Prostate gland (tissue), 2 donors: ENCODE measurements around the gene MCFD2. TPM values are rescaled to one million over a fixed set of nuclear protein-coding genes. Genes with fewer than 3 reads are reported as not detected.
"Not testable (repeated sequence)": the region's sequence is repeated elsewhere in the genome, so short reads cannot be mapped to it uniquely, and the experiment has no call there.

Experiments used
- DNase-seq: peaks from one replicate; pipeline ENCODE4 v3.0.0-alpha.2; 2019; ENCODE audit warnings: low spot score
- H3K27ac ChIP-seq, 2 donors: fragments of 200-600 bp; sonication (generic); 2 replicates each; pipeline ENCODE4 v1.5.1; 2017 to 2019
- H3K27me3 ChIP-seq: fragments of 200-600 bp; sonication (generic); replicated peaks from 2 replicates; pipeline ENCODE4 v1.5.1; 2019; ENCODE audit not compliant: insufficient read depth
- H3K36me3 ChIP-seq, 2 donors: fragments of 200-600 bp; sonication (generic); 1 replicate in 1 of 2; 2 replicates in 1 of 2; pipeline versions ENCODE4 v1.5.1 to v1.8.1; 2017 to 2019
- H3K4me1 ChIP-seq: fragments of 200-600 bp; sonication (generic); replicated peaks from 2 replicates; pipeline ENCODE4 v1.5.1; 2019
- H3K4me3 ChIP-seq, 2 donors: fragments of 200-600 bp; sonication (generic); 2 replicates each; pipeline ENCODE4 v1.5.1; 2017 to 2019
- H3K9me3 ChIP-seq: fragments of 200-600 bp; sonication (generic); 2 replicates; pipeline ENCODE4 v1.5.1; 2017
- CTCF ChIP-seq, 4 experiments: fragments of 200-600 bp in 2 of 4; fragments of 450-650 bp in 2 of 4; sonication (generic) in 2 of 4; IDR thresholded peaks; 1 replicate in 3 of 4; 2 replicates in 1 of 4; pipeline ENCODE4 v1.5.1; 2016 to 2019; ENCODE audit warnings: antibody characterized with exemption in 4 of 4, mild to moderate bottlenecking in 2 of 4, moderate library complexity in 2 of 4
- POLR2A ChIP-seq: fragments of 450-650 bp; IDR thresholded peaks from one replicate; pipeline ENCODE4 v1.6.1; 2016; ENCODE audit warnings: antibody characterized with exemption, mild to moderate bottlenecking
- POLR2AphosphoS5 ChIP-seq: sonication (generic); formaldehyde crosslinking; IDR thresholded peaks from one replicate; pipeline ENCODE4 v1.6.1; 2017; ENCODE audit warnings: antibody characterized with exemption
- WGBS: methylation state at CpG from one replicate; pipeline ENCODE4 v1.1.5; 2018; 5-methylcytosine and 5-hydroxymethylcytosine counted together
- intact Hi-C: fragments of 100-400 bp; cut with DNase I; formaldehyde crosslinking; loops from one replicate; pipeline ENCODE4 v1.14.2; 2022
- total RNA-seq, 2 donors: library from RNA; depleted of rRNA; stranded (reverse); fragments of >200 nt; gene quantifications; one replicate each; pipeline ENCODE4 v1.1.0, GENCODE V29; 2016

The MCFD2 gene
- total RNA-seq, 2 donors from 2014 or later = 77.9 to 88.4 TPM

- no peaks in the 10 kb centered on the region for H3K36me3 ChIP-seq
- DNase-seq = no peak
- intact Hi-C loops = no loop called here
- no peaks in the 10 kb centered on the region for H3K4me1 ChIP-seq
- 98% methylated on average over 5 of the region's 5 CpGs for WGBS
- TF ChIP-seq CTCF (IDR thresholded peaks at IDR 0.05) = no peak
- no peak for TF ChIP-seq POLR2A
- TF ChIP-seq POLR2AphosphoS5 = no peak
- no peak overlapping the region for H3K27ac ChIP-seq
- no peak overlapping the region for H3K4me3 ChIP-seq
- no peaks in the 10 kb centered on the region for H3K27me3 ChIP-seq
- H3K9me3 ChIP-seq = no peaks in the 10 kb centered on the region
Observed at GRCh38 chr2:46878240-46878877, 37.2 kb downstream of the MCFD2 start.

- Histone ChIP-seq H3K4me1 (no peaks in the 10 kb centered on the region), H3K36me3 (no peaks in the 10 kb centered on the region), H3K4me3 (no peak overlapping the region), H3K27ac (no peak overlapping the region), H3K27me3 (no peaks in the 10 kb centered on the region), H3K9me3 (no peaks in the 10 kb centered on the region)
- 95% methylated on average over 5 of the region's 5 CpGs for WGBS
- no peak for DNase-seq
- TF ChIP-seq POLR2A (no peak), CTCF (IDR thresholded peaks at IDR 0.05) (no peak), POLR2AphosphoS5 (no peak)
- intact Hi-C loops = loop anchor here (2.0 kb wide), 1 partner anchor 65 kb away; no protein-coding TSS in a partner anchor
Observed at GRCh38 chr2:46877619-46878113, 37.9 kb downstream of the MCFD2 start.

GRCh38 chr2:46876741-46877384 is 38.7 kb downstream of the MCFD2 start:
- TF ChIP-seq POLR2AphosphoS5 (peak; percentile 40), POLR2A (no peak), CTCF (IDR thresholded peaks at IDR 0.05) (peak; percentile 28 to 78 (median 64))
- no peaks in the 10 kb centered on the region for H3K9me3 ChIP-seq
- H3K36me3 ChIP-seq = no peaks in the 10 kb centered on the region
- no peaks in the 10 kb centered on the region for H3K4me1 ChIP-seq
- WGBS = 50% methylated on average over 11 of the region's 11 CpGs
- no peak overlapping the region for H3K27ac ChIP-seq
- H3K27me3 ChIP-seq = no peaks in the 10 kb centered on the region
- intact Hi-C loops = loop anchor here (2.0 kb wide), 1 partner anchor 64 kb away; no protein-coding TSS in a partner anchor
- DNase-seq = peak; percentile 29
- no peak overlapping the region for H3K4me3 ChIP-seq

- H3K27me3 ChIP-seq, H3K9me3 ChIP-seq, H3K36me3 ChIP-seq, H3K27ac ChIP-seq, DNase-seq, H3K4me1 ChIP-seq, H3K4me3 ChIP-seq: not testable (repeated sequence)
- WGBS = 73% methylated on average over 5 of the region's 5 CpGs
- intact Hi-C loops = loop anchor here (2.0 kb wide), 1 partner anchor 63 kb away; no protein-coding TSS in a partner anchor
Observed at GRCh38 chr2:46875962-46876689, 39.5 kb downstream of the MCFD2 start.

GRCh38 chr2:46875226-46875899 is 40.2 kb downstream of the MCFD2 start:
- Histone ChIP-seq H3K4me1 (no peaks in the 10 kb centered on the region), H3K4me3 (no peak overlapping the region), H3K27ac (no peak overlapping the region), H3K27me3 (no peaks in the 10 kb centered on the region), H3K36me3 (no peaks in the 10 kb centered on the region), H3K9me3 (no peaks in the 10 kb centered on the region)
- no peak for DNase-seq
- WGBS = 61% methylated on average over 8 of the region's 8 CpGs
- no peak for TF ChIP-seq CTCF (IDR thresholded peaks at IDR 0.05)
- no peak for TF ChIP-seq POLR2AphosphoS5
- TF ChIP-seq POLR2A = no peak
- intact Hi-C loops = no loop called here
